ENCODE results near the gene ADGRB2.

DNA sequence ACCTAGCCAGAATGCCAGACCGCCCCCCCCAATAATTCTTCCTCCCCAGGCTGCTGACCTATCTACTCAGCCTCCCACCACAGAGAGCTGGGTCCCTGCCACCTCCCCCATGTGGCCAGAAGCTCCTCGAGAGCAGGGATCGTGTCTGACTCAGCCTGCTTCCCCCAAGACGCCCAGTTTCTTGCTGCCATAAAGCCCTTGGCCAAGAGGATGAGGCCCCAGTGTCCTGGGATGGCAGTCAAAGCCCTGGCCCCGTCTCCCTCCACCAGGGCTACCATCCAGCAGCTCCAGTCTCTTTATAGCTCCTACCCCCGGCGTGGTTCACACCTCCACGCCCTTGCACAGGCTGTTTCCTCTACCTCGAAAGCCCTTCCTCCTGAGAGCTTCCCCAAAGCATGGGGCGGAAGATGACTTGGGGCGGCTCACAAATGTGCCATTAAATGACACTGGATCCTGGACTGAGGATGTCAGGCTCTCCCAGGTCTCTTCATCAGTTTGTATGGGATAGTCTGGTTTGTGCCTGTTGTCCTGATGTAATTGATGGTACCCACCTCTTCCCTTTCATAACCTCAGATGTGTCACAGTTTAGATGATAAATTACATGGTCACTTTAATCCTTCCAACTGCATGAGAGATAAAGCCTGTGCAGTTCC lies 13.2 kb downstream of the ADGRB2 start:
- TF ChIP-seq, protein P1, sequence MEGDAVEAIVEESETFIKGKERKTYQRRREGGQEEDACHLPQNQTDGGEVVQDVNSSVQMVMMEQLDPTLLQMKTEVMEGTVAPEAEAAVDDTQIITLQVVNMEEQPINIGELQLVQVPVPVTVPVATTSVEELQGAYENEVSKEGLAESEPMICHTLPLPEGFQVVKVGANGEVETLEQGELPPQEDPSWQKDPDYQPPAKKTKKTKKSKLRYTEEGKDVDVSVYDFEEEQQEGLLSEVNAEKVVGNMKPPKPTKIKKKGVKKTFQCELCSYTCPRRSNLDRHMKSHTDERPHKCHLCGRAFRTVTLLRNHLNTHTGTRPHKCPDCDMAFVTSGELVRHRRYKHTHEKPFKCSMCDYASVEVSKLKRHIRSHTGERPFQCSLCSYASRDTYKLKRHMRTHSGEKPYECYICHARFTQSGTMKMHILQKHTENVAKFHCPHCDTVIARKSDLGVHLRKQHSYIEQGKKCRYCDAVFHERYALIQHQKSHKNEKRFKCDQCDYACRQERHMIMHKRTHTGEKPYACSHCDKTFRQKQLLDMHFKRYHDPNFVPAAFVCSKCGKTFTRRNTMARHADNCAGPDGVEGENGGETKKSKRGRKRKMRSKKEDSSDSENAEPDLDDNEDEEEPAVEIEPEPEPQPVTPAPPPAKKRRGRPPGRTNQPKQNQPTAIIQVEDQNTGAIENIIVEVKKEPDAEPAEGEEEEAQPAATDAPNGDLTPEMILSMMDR (IDR thresholded peaks at IDR 0.05) = no peak
- TF ChIP-seq POLR2AphosphoS5 (IDR thresholded peaks at IDR 0.05) (no peak), POLR2A (IDR thresholded peaks at IDR 0.05) (no peak)
